GM12801 (cell line): ENCODE results near the gene PCDH17.

Experiments
- TF ChIP-seq, protein P1 (sequence below): IDR thresholded peaks from one replicate; pipeline ENCODE4 v1.5.1; 2011; ENCODE audit warnings: control low read depth; ENCODE audit not compliant: insufficient read length; ENCODE audit errors: extremely low read depth

The PCDH17 gene

GRCh38 chr13:57739089-57739488 lies 107.5 kb downstream of the PCDH17 start:
- TF ChIP-seq, protein P1, sequence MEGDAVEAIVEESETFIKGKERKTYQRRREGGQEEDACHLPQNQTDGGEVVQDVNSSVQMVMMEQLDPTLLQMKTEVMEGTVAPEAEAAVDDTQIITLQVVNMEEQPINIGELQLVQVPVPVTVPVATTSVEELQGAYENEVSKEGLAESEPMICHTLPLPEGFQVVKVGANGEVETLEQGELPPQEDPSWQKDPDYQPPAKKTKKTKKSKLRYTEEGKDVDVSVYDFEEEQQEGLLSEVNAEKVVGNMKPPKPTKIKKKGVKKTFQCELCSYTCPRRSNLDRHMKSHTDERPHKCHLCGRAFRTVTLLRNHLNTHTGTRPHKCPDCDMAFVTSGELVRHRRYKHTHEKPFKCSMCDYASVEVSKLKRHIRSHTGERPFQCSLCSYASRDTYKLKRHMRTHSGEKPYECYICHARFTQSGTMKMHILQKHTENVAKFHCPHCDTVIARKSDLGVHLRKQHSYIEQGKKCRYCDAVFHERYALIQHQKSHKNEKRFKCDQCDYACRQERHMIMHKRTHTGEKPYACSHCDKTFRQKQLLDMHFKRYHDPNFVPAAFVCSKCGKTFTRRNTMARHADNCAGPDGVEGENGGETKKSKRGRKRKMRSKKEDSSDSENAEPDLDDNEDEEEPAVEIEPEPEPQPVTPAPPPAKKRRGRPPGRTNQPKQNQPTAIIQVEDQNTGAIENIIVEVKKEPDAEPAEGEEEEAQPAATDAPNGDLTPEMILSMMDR: no peak

GRCh38 chr13:57739543-57740190 lies 108.1 kb downstream of the PCDH17 start:
- TF ChIP-seq, protein P1: no peak

DNA sequence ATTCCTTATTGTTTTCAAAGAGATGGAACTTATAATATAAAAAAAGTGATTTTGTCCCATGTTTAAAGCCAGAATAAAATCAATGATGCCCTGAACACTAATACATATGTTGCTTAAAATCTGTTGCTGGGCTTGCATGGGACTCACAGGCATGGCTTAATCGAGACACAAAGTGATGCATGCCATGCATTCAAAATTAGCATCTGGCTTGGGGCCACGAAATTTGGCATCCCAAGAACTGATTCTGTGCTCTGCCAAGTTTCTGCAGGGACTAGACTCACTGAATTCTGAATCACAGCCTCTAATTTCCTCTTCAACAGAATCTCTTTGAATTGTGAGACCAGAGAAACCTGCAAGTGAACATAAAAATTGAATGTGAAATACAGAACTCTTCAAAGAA lies 109.2 kb downstream of the PCDH17 start:
- TF ChIP-seq, protein P1: no peak

DNA sequence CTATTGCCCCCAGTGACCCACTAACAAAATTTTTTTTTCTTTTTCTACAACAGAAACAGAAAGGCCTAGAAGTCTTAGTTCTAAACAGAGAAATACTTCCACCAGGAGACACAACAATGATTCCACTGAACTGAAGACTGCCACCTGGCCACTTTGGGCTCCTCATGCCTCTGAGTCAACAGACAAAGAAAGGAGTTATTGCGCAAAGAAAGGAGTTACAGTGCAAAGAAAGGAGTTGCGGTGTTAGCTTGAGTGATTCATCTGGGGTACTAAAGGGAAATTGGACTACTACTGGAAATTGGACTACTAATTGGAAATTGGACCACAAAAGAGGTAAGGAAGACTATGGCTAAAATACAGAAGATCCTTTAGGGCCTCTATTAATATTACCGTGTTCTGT lies 116.6 kb downstream of the PCDH17 start:
- TF ChIP-seq, protein P1: no peak

DNA sequence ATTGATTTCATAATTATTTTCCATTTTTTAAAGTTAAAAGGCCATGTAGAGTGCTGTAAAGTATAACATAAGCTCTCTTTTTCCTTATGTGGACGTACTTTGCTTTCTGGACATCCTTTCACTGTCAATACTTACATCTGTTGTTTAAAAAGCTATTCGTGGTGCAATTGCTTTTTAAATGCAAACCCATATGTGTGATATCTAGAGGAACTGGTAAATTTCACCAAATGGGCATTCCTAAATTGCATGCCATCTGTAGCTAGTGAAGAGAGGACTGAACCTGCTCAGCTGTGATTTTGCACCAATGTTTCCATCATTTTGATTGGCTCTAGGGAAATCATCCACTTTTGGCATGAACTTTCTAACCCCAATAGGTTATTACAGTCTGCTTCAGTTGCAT lies 129.4 kb downstream of the PCDH17 start:
- TF ChIP-seq, protein P1: no peak

DNA sequence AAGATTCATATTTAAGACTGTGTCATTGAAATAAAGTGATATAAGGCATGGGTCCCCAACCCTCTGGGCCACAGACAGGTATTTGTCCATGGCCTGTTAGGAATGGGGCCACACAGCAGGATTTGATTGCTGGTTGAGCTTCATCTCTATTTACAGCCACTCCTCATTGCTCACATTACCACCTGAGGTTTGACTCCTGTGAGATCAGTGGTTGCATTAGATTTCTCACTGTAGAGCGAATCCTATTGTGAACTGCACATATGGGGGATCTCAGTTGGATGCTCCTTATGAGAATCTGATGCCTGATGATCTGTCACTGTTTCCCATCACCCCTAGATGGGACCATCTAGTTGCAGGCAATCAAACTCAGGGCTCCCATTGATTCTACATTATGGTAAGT lies 132.1 kb downstream of the PCDH17 start:
- TF ChIP-seq, protein P1: no peak
